GM20000 (cell line): ENCODE results near the gene TM2D3.

Experiments
- DNase-seq: peaks from one replicate; pipeline ENCODE4 v3.0.0; 2012; ENCODE audit warnings: low spot score
- TF ChIP-seq, protein P1 (sequence below): IDR thresholded peaks from 2 replicates; pipeline ENCODE4 v1.5.1; 2012; ENCODE audit warnings: mild to moderate bottlenecking, control low read depth; ENCODE audit errors: extremely low read depth, missing control alignments

TM2D3 gene

DNA sequence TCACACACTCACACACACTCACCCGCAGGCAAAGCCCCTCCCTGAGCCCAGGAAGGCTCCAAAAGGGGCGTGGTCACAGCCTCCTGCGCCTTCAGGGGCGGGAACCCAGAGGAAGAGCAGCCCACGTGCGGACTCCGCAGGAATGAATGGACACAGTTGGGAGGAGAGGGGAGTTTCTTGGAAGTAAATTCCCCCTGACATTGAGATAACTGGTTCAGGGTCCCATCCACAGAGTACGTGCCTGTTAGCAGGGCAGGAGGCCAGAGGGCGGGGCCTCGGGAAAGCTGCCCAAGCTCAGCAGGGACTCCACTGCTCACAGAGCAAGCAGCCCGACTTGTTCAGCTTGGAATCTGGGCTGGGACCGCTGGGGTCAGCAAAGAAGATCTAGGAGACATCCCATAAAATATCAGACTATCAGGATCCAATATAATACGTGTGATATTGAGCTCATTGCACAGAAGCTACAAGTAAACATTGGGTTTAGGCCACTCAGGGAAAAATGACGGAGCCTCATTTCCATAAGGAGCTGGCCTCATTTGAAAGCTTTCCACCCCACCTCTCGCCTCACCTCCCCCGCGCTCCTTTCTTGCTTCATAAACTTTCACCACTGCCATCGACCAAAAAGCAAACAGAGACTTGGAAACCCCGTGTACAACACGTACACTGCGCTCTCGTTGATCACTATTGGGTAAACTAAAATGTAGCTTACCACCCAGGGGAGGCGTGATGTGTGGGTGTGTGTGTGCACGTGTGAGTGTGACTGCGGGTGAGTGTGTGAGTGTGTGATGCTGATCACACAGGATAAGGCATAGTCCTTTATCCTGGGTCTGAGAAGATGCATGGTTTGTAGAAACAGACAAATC is 36.0 kb downstream of the TM2D3 start:
- DNase-seq: no peak
- TF ChIP-seq, protein P1, sequence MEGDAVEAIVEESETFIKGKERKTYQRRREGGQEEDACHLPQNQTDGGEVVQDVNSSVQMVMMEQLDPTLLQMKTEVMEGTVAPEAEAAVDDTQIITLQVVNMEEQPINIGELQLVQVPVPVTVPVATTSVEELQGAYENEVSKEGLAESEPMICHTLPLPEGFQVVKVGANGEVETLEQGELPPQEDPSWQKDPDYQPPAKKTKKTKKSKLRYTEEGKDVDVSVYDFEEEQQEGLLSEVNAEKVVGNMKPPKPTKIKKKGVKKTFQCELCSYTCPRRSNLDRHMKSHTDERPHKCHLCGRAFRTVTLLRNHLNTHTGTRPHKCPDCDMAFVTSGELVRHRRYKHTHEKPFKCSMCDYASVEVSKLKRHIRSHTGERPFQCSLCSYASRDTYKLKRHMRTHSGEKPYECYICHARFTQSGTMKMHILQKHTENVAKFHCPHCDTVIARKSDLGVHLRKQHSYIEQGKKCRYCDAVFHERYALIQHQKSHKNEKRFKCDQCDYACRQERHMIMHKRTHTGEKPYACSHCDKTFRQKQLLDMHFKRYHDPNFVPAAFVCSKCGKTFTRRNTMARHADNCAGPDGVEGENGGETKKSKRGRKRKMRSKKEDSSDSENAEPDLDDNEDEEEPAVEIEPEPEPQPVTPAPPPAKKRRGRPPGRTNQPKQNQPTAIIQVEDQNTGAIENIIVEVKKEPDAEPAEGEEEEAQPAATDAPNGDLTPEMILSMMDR: no peak

DNA sequence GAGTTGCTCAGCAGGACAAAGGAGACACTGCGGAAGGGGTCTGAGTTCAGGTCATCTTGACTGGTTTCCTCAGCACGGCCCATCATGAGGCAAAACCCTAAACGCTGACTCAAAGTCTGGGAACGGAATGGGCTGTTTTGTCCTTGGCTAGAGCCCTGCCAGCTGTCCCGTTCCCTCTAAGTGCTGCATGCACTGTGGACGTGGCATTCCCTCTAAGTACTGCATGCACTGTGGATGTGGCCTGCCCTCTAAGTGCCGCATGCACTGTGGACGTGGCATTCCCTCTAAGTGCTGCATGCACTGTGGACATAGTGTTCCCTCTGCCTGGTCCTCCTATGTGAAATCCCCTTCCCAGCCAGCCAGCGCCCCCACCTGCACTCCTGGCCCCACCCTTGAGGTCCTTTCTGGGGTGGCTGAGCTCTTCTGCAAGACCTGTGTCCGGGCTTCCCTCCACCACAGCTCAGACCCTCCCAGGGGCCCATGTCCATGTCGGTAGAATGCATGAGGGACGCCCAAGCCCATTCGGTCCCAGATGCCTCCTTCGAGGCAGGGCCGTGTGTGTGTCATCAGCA is 36.7 kb downstream of the TM2D3 start:
- DNase-seq: no peak
- TF ChIP-seq, protein P1: no peak

DNA sequence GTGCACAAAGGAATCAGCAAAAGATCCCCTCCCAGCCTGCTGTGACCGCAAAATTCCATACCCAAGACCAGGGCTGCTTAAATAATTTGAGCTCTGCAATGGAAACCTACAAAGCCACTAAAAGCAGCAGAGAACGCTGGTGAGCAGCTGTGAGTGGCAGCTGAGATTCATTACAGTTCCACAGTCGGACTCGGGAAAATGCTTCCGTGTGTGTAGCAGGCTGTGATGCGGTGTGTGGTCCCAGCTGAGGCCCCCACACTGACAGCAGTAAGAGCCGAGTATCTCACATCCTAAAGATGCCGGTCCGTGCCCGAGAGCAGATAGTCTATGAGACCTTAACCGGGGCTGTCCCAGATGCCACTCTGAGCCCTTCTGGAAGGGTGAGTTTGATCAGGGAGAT is 37.4 kb downstream of the TM2D3 start:
- DNase-seq: no peak
- TF ChIP-seq, protein P1: no peak

DNA sequence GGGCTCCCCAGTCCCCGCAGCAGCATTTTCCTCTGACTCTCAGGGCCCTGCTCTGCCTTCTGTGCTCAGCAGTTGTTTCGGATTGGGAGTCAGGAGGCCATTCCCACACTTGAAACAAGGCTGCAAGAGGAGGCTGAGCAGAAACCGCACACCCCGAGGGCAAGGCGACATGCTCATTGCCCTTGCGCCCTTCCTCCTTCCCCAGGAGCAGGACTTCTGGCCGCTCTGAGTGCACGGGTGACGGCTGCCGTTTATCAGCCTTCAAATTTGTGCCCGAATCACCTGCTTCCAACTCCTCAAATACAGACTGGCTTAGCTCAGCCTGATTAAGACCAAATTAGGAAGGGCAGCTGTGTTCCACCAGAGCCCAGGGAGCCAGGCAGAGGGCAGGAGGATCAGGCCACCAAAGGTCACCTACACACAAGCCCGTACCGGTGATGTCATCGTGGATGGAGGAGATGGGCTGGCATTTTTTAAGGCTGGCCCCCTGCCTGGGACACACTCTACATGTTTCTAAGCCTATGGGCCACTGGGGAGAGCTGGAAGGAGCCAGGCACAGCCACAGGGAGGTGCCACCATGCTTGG is 38.1 kb downstream of the TM2D3 start:
- TF ChIP-seq, protein P1: no peak
- no peak for DNase-seq

DNA sequence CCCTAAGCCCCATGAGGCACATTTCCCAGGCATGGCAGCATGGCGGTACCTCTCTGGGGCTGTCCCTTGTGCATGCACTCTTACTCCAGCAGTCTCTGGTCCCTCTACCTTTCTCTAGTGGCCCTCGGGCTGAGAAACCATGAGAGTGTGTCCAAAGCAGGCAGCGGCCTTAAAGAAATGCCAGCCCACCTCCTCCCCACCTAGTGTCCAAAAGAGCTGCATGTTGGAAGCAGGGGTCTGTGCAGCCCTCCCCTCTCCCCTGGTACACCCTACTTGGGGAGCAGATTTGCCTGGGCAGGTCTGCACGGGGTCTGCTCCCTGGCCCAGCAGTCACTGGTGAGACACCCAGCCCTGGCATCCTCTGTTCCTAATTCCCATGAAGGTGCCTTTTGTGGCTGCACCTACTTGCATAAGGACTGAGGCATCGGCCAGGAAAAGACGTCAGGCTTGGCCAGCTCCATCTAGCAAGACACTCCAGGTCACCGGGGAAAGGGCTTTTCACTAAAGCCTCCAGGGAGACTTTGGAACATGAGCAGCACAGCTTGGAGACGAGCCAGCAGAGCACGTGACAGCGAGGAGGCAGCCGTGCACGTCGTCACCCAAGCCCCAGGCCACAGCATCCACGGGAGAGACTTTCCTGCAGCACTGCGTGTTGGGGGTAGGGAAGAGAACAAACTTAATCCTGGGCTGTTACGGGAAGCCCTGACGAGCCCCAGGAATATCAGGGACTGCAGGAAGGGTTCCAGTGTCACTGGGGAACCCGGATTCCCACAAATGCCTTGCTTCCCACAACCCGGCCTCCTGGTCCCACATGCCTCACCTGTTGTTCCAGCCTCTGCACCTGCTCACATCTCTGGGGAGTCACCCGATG is 38.8 kb downstream of the TM2D3 start:
- DNase-seq: no peak
- TF ChIP-seq, protein P1: no peak

DNA sequence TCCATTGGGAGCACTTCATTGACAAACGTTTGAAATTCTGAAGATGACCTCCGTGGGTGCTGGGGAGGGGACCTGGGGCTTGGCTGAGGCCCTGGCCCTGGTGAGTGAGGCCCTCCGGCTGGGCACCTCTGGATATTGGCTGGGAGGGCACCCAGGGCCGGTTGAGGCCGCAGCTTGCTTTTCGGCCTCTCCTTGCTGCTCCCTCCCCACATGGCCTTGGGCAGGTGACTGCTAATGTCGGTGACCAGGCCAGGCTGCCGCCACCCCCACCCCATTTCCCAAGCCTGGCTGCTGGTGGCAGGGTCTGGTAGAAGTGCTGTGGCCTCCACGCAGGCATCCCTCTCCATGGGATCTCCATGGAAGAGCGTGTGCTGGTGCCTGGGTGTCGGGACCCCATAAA is 39.5 kb downstream of the TM2D3 start:
- DNase-seq: no peak
- TF ChIP-seq, protein P1: no peak
